ENCODE measurements around the gene DUSP22.
"Not testable (repeated sequence)": the region's sequence is repeated elsewhere in the genome, so short reads cannot be mapped to it uniquely, and the experiment has no call there.

DUSP22 gene

GRCh38 chr6:325161-325860 lies 33.0 kb downstream of the DUSP22 start:
- not testable (repeated sequence) for DNase-seq

- DNase-seq, result not testable (repeated sequence)
Measured at GRCh38 chr6:326066-326465, 33.8 kb downstream of the DUSP22 start.

DNA sequence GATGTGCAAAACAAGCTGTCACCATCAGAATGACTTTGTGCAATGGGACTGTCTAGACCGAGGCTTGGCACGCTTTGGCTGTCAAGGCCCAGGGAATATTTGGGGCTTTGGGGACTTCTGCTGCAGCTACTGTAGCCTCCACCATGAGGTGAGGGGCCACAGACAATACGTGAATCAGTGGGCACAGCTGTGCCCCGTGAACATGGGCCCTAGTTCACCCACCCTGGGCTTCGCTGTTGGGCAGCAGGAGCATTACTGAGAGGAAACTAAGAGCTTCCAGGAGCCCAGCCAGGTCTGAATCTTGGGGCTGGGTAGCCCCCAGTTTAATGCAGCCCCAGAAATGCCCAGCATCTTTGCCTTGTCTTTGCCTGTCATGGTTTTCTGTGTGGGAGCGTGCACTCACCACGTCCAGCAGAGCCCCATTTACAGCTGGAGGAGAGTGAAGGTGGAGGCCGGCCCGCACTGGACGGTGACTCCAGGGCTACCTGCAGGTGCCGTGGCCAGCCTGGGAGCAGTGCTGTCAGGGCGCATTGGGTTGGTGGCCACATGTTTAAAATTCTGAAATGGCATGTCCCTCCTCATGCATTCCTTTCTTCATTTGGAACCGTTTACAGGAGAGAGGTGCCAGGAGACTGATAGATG lies 34.7 kb downstream of the DUSP22 start:
- no peak for DNase-seq

DNA sequence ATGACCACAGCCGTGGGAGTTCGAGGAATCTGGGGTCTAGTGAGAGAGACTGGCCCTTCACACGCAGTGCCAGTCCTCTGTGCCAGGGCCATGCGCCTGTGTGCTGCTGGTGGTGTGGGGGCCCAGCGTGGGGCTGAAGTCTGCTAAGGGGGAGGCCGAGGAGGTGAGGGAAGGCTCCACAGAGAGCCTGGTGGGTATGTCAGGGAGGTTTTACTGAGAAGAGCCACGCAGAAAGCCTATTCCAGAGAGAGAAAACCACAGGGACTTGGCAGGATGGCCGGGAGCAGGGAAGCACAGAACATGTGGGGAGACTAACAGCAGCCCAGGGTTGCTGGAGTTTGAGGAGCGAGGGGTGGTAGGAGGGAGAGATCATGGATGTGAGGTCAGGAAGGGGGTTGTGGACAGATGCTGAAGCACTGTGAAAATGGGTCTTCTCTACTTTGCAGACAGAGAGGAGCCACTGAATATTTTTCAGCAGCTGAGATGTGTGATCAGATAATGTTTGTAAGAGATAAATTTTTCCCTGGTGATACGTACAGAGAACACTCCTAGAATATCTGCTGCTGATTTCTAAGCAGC lies 35.3 kb downstream of the DUSP22 start:
- DNase-seq, result no peak

GRCh38 chr6:328136-328670 lies 35.9 kb downstream of the DUSP22 start:
- DNase-seq, result no peak

DNA sequence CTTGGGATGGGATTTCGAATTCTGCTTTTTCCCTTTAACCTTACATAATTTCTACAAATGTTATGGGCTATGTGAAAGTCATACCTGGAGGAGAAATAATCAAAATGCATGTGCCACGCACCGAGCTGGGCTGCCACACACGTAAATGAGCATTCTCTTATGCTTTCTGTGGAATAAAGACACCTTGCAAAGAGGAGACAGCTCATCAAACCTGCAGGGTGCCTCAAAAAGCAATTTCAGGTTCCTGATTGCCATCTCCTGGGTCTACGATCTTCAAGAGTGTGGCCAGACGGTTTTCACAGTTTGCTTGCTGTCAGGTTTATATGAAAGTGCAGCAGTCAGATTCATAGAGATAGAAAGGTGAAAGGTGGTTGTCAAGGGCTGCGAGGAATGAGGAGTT lies 36.6 kb downstream of the DUSP22 start:
- DNase-seq, result no peak

DNA sequence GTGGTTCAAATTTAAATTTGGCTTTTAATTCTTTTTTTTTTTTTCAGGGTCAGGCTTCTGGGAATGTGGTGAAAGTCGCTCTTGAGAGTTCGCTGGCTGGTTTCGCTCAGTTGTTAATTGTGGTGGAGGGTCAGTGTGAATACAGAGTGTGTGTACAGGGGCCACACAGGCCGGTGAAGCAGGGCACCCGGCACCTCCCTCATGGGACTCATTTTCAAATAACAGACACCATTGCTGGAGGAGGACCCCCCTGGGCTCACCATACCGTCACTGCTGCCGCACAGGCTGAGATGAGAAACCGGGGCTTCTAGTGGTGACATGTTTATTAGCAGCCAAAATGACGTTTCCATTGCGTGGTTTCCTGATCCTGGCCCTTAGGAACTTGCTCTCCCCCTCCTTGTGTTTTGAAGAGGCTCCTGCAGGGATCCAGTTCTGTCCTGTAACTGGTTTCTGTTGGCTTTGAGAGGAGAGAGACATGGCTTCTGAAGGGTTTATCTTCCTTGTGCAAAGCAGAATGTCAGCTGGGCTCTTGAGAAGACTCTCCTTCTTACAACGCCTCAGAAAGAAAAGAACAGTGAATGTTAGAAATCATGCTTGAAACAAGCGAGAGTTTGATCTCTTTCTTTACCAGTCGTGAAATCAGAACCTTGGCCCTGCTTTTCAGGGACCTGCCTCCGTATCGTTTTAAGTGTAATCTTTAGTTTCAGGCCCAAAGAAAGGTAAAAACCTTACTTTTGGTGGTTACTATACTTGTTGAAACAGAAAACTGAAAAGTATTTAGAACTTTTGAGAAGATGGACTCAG lies 37.8 kb downstream of the DUSP22 start:
- DNase-seq, result no peak

- DNase-seq, result no peak
Measured at GRCh38 chr6:330948-331347, 38.7 kb downstream of the DUSP22 start.

GRCh38 chr6:331622-332521 lies 39.6 kb downstream of the DUSP22 start:
- DNase-seq, result no peak

DNA sequence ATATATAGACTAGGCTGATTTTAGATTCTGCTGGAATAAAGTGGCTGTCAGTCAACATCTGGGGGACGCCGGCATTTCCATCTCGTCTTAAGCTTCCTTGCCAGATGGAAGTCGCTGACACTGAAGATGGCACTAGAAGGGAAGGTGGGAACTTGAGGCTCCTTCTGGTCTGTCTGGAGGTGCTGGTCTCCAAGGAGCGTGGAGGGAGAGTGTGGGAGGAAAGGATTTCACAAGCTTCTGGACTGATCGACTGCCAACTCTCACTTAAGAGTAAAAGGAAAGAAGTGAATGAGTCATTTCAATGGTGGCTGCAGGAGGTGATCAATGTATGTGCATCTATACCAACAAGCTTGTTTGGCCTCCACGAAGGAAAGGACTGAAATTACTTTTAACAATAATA lies 40.4 kb downstream of the DUSP22 start:
- no peak for DNase-seq

DNA sequence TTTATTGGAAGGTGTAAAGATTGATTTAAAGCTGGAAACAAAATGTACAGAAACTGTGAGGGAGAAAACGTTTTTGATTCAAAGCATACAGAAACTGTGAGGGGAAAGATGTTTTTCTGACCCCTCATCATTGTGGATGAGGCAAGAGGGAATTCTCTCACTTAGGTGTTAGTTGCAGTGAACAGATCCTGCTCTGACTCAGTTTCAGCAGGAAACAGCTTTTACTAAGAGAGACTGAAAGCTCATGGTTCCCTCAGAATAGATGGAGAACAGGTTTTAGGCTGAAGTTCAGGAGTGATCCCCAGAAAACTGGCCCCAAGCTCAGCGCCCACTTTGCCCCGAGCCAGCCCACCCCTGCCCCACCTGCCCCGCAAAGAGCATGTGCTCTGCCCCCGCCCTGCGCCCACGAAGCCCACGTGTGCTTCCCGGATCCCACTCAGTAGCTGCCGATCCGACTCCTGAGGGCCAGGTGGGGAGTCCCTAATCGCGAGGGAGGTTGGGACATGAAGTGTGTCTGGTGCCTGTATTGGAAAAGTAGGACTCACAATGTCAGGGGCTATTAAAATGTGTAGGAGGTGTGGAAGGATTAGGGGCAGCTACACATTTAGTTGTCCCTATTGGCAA lies 41.2 kb downstream of the DUSP22 start:
- DNase-seq, result no peak

DNA sequence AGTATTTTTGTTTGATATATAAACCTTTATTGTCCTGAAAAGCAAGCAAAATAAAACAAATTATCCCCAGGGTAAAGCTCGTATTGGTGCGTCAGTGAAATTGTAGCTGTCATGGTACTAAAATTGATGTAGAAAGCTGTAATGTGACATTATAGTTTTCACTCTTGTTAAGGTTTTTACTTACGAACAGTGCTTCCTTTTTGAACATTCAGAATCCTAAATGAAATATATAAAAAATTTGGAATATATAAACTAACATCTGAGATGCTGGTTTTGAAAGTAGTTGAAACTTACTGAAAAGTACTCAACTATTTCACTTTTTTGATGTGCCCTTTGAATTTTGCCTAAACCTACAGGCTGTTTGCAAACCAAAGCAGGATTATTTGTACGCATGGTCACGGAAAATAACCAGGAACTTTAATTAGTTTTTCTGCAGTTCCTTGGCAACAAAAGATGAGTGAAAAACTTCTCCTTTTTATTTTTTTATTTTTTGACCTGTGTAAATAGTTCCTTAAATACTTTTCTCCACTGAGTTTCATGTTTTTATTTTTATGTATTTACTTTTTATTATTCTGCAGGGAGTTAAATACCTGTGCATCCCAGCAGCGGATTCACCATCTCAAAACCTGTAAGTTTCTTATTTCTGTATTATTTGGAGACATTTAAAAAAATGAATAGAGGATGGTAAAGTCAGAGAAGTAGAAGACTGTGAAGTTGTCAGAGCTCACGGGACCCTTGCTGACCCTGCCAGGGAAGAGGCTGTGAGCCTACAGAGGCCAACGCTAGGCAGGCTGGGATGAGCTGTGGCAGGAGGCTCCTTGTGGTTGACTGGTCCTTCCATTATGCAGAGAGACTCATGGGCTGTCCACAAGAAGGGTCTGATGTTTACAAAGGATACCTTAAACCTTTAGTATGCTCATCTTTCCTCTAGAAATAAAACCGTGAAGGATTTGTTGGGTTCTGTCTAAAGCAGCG lies 42.5 kb downstream of the DUSP22 start:
- DNase-seq, result no peak

DNA sequence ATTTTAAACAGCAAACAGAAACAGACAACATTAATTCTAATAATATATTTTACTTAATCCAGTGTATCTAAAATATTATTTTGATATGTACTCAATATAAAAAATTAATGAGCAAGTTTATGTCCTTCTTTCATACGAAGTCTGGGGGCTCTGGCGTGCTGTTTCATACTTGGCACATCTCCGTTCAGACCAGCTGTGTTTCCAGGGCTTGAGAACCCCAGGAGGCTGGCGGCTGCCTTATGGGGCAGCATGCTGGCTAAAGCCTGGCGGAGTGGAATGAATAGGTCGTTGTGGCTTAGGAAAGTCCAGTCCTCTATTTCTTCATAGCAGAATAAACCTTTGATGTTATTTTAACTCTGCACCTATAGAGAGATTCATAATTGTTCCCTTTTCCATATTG lies 43.3 kb downstream of the DUSP22 start:
- DNase-seq, result no peak

DNA sequence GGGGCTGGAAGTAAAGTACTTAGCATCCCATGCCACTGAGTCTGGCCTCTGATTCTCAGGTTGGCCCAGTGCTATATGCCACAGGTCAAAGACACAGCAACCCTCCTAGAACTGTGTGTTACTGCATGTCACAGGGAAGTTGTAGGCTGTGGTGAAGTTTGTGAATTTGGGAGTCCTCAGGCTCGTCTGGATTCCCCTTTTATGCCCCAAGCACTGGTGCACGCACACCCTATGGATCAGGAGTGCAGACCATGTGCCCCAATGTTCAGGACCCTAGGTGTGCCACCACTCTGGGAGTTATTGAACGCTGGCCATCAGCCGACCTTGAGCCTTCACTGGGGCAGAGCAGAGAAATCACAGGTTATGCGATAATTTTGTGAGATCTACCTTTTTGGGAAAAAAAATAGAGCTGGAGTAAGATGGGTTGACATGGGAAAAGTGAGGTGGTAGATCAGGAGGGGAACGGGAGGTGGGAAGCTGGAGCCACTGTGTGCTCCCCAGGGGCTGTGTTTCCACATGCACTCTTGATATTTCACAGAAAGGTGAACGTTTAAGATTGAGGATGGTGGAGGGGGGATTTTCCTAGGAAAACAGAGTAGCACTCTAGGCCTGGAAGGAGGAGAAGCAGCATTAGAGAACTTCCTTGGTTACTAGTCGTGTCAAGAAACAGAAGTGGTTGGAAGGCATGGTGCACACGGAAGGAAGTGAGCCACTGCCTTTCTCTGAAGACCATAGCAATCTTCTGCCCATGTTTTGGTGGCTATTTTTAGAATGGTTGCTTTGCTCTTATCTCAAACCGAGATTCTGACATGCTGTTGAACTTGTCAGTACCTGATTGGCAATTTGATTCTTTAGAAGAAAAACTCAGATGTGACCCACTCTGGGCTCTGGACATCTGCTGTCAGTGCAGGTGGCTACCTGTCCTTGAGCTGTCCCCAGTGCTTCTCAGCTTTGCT lies 44.1 kb downstream of the DUSP22 start:
- DNase-seq, result no peak

DNA sequence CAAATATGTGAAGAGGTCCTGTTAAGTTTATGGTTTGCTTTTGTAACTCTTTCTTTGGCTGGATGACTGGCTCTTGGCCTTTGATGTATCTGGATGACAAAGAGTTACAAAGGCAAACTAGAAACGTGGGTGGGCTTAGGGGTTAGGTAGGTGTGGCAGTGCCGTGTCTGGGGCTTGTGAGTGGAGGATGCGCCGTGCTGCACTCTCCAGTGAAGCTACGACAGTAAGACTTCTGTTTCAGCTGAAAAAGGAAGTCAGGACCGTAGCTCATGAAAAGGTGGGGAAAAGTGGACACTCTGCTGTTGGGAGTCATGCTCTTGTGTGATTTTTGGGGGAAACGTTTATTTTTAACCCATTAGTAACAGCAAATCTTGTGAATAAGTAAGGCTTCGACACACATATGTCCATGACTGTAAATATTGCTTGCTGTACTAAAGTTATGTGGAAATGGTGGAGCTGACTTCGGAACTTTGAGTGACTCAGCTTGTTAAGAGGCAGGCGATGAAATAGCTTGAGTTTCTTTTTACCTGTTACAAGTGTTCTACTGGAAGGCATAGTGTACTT lies 45.6 kb downstream of the DUSP22 start:
- no peak for DNase-seq

DNA sequence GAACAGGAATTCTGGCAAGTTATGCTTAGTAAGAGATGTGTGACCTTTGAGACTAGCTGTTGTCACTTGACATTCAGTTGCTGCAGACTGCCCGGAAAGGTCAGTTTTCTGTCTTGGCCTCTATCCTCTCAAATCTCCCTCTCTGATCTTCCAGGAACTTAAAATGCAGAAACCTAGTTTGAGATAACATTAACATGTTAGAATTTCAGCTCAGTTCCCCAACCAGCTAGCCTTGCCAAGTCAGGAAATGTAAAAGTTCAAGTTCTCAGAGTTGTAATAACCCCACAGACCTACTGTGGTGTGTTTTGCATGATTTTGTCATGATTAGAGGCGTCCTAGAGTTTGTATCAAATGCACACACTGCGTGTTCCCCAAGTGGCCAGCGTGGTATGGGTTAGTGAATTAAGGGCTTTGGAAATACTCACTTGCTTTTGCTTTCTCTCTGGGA lies 46.6 kb downstream of the DUSP22 start:
- no peak for DNase-seq

- DNase-seq, result peak; percentile 32
Measured at GRCh38 chr6:339480-339879, 47.2 kb downstream of the DUSP22 start.

DNA sequence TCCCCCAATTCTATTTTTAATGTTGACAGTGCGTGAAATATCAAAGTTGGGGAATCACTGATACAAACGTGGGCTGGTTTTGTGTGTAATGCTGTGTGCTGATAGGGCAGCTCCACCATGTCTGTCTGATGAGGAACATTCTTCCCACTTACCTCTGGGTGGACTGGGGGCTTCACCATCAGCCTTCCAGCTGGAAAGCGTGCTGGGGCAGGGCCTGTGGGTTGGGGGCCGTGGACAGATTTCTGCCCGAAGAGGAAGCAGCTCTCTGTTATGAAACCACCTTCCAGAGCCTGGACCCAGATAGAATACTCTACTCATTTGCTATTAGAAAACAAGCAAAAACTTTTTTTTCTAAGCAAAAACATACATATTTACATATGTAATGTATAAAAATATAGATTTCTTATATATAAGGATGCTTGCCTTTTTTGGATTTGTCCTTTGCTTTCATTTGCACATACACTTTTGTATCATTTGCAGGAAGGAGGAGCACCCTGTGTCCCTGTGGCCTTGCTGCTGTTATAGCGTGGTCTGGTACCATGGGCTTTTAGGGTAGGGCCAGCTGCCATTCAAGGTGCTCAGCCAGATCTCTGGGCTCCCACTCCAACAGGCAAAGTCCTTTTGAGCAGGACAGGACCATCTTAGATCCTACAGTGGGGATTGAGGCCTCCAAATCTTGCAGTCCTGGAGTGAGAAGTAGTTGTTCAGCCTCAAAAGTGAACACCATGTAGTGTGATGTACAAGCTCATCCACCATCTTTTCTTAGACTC lies 48.1 kb downstream of the DUSP22 start:
- DNase-seq, result no peak
